Measurements from ENCODE around the gene TMEM182.

TMEM182 gene

DNA sequence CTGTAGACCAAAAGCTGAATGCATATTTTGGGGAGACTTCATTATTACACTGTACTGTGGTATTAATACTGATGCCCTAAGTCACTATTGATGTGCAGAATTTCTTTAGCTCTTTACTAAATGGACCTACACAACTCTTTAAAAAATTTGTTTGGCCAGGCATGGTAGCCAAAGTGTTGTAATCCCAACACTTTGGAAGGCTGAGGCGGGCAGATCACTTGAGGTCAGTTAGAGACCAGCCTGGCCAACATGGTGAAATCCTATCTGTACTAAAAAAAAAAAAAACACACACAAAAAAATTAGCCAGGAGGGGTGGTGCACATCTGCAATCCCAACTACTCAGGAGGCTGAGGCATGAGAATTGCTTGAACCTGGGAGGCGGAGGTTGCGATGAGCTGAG, 6.4 kb downstream of the TMEM182 start:
- no peak for DNase-seq (ENCODE audit: low spot score)

DNA sequence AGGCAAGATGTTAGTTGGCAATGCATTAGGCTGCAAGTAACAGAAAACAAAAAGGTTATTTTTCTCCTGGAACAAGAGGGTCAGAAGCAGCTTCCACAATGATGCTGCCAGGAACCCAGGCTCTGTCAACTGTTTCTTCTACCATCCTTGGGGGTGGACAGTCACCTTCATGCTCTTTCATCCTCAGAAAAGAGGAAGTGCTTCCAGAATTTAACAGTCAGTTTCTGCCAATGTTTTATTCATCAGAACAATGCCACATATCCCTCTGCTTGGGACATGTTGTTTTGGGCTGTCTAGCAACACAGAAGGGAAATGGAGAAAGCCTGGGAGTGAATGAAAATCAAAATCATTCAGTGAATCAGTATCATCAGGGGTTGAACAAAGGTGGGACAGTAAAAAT, 7.1 kb downstream of the TMEM182 start:
- no peak for DNase-seq (ENCODE audit: low spot score)

DNA sequence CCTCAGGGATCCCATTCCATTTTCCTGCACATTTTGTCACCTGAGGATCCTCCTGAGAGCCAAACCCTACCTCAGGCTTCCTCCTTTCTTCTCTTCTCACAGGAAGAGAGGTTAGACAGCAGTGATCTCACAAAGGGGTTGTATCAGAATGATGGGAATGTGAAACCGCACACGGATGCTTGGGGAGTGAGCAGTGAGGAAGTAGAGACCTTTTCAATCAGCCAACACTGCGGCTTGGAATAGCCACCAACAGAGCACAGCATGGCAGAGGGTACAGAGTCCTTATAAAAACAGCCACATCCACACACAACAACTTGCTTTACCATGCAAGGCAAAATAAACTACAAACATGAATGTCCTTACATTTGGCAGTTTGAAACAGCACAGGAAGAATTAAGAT, 8.7 kb downstream of the TMEM182 start:
- no peak for DNase-seq (ENCODE audit: low spot score)

DNA sequence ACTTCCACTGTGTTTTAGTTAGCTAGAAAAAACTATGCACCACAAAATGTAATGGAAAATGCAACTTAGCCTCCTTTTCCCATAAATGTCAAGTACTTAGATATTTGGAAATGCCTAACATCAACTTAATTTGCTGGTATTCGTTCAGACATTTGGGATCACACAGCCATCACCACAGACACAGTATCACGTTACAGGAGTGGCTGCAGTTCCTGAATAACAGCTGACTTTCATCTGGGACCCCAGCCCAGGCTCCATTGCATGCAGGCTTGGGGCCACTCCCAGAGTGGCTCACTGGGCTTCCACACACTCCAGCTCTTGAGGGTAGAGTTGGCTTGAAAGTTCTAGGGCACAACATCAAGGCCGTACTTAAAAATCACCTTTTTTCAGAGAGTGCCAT, 9.3 kb downstream of the TMEM182 start:
- DNase-seq (ENCODE audit: low spot score) = no peak

DNA sequence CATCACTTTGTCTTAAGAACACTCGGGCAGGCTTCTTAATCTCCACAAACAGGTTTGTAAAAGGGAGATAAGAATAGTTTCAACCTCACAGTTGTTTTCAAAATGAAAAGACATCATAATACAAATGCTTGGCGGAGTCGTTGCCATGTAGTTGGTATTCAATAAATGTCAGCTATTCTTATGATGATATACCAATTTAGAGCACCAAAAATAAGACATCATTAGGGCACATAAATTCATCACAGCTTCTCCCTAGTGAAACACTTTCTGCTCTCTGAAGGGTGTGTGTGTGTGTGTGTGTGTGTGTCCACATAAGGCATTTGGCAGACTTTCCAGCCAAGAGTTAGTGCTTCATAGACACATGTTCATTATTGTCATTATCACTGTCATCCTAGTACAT, 10.8 kb downstream of the TMEM182 start:
- no peak for DNase-seq (ENCODE audit: low spot score)

DNA sequence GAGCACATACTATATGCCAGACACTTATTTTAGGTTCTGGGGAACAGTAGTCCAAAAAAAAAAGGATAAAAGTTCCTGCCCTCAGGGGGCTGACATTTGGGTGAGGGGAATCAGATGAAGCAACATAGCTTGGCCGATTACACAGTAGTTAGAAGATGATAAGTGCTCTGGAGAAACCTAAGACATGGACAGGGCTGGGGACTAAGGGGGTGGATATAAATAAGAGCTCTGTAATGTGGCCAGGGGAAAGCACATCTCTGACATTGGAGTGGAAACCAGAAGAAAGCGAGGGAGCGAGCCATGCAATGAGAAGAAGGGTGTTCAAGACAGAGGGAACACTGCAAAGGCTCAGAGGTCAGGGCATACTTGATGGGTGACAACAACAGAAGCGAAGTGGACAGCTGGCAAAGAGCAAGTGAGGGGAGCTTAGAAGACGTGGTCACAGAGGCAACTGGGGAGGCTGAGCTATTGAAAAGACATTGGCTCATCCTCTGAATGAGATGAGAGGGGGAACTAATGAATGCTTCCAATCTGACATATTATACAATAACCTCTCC, 11.4 kb downstream of the TMEM182 start:
- DNase-seq (ENCODE audit: low spot score) = no peak

DNA sequence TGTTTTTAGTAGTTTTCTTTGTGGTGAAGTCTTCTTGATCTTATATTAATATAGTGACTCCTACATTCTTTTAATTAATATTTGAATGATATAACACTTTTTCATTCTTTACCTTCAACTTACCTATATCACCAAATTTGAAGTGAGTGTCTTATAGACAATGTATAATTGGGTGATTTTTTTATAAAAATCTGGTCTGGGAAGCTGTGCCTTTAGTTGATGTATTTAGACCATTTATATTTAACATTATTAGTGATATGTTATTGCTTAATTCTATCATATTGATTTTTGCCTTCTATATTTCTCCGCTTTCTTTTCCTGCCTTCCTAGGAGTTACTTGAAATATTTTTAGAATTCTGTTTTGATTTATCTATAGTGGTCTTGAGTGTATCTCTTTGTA, 16.4 kb downstream of the TMEM182 start:
- DNase-seq (ENCODE audit: low spot score) = no peak

DNA sequence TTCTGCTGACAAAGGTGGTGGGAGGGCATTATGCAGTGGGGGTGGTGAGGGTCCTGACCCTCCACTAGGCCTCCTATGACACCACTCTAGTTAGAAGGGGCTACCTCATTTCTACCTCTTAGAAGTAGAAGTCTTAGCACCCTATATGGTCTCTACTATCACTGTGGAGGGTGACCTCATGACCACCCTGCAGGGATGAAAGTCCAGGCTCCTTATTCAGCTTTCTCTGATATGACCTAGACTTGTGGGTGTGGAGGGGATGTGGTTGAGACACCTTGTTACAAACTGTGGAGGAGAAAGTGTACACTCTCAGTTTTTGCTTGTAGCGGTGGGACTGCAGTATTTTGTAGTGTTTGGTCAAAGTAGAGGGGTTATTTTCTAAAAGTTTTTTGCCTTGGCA, 18.6 kb downstream of the TMEM182 start:
- DNase-seq (ENCODE audit: low spot score) = no peak

DNA sequence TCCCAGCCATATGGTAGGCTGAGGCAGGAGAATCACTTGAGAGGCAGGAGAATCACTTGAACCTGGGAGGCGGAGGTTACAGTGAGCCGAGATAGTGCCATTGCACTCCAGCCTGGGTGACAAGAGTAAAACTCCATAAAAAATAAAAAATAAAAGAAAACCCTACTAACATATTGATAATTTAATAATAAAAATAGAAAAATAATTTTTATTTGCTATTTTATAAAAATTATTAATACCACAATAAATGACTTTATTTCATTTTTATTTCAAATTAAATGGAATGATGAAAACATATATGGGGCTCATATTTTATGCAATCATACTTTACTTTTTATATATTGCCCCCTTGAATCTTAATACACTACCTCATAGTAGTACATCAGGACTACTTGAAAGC, 20.4 kb downstream of the TMEM182 start:
- DNase-seq (ENCODE audit: low spot score) = no peak

DNA sequence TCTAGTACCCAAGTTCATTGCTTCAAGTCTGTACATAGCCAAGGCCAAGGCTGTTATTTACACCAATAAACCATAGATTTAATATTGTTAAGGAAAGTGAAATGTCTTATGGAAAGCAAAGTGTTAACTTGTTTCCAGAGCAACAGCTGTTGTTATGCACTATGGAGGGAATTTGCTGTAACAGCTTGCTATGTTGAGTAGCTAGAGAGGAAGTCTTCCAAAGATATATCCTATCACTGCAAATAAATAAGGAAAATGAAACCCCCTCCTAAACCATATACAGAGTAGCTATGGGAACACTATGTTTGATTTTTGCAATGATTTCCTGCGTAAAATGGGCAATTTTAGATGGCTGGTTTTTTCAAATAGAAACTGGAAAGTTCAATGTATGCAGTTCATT, 21.1 kb downstream of the TMEM182 start:
- no peak for DNase-seq (ENCODE audit: low spot score)

DNA sequence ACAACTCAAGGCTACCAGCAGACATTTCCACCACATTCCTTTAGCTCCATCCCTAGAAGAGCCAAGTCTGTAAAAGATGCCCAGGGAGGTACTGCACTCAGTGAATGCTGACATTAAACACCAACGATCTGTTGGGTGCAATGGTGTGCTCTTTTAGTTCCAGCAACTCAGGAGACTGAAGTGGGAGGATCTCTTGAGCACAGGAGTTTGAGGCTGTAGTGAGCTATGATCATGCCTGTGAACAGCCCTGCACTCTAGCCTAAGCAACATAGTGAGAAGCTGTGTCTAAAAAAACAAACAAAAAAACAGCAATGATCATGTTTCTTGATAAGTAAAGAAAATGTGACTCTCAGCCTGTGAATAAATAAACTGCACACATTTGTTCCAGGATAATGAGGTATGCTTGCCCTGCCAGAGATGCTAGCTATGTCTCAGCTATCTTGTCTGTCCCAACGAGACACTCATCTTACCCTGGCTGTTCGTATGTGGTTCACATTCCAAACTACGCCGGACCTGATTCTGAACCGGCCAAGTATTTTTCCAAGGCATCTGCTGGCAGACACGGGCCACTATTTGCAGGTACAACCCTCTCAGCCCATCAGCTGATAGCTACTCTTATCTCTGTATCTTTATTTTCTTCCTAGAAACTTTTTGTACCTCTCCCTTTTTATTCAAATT, 21.8 kb downstream of the TMEM182 start:
- DNase-seq (ENCODE audit: low spot score) = no peak

DNA sequence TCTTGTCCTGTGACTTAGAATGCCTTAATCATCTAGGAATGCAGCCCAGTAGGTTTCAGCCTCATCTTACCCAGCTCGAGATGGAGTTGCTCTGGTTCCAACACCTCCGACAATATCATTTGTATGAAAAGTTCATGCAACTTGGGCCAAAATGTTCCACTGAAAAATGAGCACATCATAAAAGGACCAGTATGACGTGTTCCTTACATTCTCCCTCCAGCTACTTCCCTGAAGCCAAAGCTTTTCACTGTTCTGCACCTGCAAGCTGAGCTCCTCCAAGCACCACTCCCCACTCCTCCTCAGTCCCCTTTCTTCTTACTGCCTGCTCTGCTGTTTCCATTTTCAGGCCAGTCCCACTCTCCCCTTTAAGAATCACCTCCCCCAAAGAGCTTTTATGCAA, 23.1 kb downstream of the TMEM182 start:
- DNase-seq (ENCODE audit: low spot score) = no peak

DNA sequence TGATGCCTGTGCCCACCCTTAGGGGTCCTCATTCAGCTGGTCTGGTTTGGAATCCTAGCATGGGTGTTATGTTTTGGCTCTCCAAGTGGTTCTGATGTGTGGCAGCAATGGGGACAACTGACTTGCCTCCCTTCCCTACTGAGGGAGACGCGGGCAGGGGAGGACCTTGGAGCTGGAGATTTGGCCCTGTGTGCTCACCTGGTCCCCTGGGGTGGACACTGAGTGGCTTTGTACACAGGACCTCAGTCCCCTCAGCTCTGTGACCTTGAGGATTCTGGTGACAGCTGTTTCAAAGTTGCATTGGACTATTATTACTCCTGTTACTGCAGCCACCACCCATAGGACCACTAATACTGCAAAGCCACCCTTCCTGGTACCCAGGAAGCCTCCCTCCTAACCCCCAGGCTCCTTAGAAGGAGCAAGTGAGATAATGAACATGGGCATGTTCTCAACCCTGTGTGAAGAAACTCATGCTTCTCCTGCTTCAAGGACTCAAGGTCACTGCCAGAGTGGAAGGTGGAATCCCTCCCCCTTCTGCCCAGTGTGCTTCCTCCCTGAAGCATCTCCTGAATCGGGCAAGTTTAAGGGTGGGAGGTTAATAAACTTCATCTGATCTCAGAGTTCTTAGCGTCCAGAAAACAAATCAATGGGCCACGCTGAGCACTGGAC, 26.5 kb downstream of the TMEM182 start:
- DNase-seq (ENCODE audit: low spot score) = no peak

DNA sequence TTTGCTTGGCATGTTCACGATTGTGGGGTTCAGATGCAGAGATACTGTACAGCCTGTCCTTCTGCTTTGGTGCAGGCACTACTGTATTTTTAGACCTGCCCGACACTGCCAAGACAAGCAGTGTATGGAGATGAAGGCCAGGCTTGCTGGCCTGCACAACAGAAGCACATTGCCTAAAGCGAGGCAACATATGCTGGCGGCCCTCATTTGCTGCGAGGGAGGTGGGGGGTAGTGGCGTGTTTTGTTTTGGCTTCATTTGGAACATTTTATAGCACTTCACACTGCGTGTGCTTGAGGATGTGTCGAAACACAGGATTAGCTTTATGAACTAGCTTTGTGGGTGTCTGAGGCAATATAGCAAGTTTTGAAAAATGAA, 27.0 kb downstream of the TMEM182 start:
- no peak for DNase-seq (ENCODE audit: low spot score)

DNA sequence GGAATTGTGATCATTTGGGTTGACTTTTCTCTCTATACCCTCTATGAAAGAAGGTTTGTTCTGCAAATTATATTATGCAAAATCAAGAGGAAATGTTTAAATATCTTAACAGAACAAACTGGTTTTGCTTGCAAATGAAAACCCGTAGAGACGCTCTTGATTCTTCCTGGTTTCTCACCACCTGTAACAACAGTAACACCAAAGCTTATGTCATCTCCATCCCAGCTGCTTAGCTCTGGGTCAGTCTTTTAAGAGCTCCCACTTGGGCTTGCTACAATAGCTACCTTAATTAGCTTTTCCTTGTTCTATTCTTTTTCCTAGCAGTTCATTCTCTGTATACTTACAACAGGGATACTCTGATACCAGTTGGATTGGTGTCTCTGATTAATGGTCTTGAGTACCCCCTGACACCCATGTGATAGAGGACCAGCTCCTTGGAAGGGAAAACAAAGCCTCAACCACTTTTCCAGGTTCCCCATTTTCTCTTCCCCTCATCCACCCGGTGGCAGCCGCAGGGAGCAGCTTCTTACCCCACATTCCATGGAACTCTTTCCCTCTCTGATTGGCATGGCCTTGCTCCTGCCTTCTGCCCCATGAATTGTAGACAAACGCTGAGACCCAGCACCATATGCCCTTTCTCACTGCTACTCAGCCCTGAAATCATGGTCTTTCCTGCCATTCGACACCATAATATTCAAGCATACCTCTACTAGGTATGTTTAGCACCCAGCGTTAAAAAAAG, 27.7 kb downstream of the TMEM182 start:
- DNase-seq (ENCODE audit: low spot score) = no peak

DNA sequence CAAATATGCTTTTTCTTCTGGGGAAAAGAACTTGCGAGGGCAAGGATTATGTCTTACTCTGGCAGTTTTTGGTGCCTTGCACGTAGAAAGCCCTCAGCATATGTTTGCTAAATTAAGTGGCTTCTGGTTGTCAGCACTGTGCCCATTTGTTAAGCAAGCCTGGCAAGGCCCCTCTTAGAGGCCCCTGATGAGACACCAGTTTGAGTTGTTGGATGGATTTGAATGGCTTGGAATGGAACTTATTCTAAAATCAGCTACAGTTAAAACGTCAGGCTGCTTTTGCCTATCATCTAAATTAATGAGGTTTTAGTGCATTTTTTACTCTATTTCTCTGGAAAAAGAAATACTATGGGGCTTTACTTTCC, 28.2 kb downstream of the TMEM182 start:
- DNase-seq (ENCODE audit: low spot score) = no peak

DNA sequence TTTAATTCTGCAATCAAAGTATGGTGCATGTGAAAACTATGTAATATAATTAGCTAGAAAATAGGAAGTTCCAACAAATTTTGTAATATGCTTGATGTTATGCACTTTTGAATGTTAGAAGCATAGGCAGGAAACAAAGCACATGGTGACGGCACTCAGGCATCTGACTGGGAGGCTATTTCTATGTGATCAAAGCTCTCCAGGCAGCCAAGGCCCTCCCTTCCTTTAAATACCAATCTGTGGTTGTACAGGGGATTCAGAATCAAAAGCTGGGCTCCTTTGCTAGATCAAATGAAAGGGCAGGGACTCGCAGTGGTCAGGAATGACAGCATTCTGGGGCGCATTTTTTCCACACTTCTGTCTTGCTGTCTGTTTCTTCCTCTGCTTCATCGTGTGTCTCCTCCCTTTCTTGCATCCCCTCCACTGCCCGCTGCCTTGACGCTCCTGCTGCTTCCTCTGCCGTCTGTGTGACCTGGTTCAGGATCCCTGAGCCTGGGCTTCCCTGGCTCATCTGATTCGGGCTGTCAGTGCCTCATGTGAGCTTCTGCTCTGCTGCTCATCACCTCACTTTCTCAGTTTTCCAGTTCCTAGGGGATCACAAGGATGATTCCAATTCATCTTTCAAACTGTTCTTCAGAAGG, 30.9 kb downstream of the TMEM182 start:
- DNase-seq (ENCODE audit: low spot score) = no peak

DNA sequence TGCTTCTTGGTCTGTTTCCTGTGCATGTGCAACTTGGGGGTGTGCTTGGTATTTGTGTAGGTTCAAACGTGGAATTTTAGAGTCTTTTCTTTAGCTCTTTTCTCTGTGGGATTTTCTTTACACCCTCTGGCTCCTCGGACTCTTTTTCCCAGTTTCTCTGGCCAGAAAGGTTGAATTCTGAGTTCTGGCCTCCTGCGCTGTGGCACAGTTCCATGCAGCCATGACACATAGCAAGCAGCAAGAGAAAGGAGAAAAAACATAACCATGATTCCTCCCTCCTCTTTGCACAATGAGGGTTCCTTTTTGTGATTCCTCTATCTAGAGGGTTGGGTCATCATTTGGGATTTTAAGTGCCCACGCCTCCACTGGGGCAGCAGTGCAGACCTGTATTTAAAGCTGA, 33.8 kb downstream of the TMEM182 start:
- DNase-seq (ENCODE audit: low spot score) = no peak

DNA sequence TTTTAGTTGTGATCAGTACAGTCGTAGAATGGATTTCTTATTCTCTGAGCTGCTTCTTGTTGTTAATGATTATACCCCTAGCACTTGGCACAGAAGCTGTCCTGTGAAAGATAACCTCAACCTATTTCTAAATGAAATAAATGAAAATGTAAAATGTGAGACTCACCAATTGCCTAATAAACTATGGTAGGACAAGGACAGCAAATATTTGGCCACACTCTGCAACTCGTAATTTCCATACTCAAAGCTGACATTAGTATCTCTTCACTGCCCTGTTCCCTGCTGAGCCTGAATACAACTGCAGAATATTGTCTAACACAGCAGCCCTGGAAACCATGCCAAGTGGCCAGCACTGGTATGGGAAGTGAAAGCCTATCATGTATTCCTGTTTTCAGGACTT, 34.5 kb downstream of the TMEM182 start:
- DNase-seq (ENCODE audit: low spot score) = no peak

DNA sequence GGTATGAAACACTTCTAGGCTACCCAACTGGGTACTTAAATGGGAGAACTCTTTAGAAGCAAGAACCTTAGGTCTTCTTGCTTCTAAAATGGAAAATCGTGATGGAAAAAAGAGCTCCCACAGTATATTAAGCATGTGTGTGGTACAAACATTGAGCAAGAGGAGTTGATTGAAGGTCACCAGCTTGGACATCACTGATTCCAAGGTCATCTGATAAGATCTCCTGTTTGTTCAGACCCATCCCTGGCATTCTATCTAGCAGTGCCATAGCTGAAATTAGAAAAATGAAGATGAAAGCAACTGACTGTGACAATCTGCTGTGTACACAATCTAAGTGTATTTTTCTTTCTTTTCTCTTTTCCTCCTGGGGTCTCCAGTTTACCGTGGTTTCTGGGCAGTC, 35.7 kb downstream of the TMEM182 start:
- DNase-seq (ENCODE audit: low spot score) = no peak

DNA sequence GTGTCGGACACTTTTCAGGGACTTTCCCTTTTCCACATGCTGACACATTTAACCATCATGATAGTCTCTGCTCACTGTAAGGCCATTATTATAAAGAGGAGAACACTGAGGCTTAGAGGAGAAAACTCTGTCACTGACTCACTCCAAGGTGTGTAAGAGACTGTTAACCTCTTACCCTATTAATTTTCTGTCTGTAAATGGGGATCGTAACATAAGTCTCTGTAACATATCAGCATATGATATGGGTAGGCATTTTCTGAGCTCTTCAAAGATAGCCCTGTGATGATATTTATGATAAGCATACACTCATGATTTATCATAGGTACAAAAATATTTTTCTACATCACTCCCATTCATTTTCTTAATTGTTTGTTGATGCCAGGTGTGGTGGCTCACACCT, 36.4 kb downstream of the TMEM182 start:
- DNase-seq (ENCODE audit: low spot score) = no peak

DNA sequence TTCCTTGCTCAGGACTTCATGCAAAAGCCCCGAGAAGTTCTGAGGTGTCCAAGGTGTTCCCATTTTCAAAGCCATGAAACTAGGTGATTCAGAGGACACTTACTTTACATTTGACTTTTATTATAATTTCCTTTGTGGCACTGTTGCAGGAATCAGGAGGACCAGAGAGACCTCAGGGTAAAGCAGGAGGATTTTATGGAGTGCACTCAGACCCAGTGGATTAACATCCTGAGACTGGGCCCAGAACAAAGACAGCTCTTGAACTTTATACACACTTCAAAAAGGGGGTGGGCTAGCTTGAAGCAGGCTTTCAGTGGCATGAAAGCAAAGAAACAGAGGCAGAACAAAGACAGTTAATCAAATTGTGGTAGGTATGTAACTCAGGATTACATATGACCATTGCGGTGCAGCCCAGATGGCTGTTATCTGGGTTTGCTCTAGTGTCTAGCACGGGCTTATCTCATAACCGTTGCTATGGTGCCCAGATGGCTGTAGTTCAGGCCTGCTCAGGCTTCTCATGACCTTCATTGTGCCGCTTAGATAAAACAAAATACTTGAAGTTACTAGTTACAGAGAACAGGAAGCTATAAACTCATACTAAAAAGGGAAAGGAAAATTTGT, 39.4 kb downstream of the TMEM182 start:
- DNase-seq (ENCODE audit: low spot score) = no peak

Measured in globus pallidus (tissue), 1 donor.